HG02981 (cell line): ENCODE measurements around the gene DLGAP5.

Source experiments
- ATAC-seq: cut with Tn5 transposase; IDR thresholded peaks from one replicate; pipeline ENCODE4 v1.9.1; 2021; ENCODE audit warnings: mild to moderate bottlenecking, moderate library complexity; ENCODE audit not compliant: unreplicated experiment

The DLGAP5 gene

DNA sequence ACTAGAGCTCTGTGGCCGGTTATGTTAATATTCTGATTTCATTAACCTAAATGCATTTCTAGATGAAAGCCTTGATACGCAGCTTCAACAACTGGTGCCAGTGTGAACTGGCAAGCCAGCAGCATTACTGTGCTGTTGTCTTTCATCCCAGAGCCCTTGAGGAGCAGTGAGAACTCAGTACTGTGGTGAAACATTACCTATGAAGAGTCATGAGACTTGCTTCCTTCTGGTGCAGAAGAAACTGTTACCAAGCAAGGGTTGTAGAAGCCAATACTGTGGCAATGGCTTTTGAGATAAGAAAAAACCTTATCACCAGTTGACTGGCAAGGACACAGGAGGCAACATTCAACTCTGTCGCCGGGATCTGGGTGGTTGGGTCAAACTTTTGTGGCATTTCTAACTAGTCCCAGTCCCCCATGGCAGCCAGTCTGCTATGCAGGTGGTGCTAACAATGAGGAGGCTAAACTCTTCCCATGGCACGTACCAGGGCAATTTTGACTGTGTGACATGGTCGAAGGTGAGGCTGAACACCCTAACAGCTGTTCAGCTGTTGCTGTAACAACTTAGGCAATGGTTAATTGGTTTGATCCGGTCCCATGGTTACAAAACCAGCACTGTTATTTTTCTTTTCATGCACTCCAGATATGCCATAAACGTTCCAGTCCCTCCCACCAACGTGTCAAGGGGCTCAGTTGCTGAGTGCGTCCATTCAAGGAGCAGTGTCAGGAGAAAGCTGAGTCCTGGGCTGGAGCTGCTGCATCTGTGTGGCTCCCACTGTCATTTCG lies 74.9 kb downstream of the DLGAP5 start:
- no peak for ATAC-seq

DNA sequence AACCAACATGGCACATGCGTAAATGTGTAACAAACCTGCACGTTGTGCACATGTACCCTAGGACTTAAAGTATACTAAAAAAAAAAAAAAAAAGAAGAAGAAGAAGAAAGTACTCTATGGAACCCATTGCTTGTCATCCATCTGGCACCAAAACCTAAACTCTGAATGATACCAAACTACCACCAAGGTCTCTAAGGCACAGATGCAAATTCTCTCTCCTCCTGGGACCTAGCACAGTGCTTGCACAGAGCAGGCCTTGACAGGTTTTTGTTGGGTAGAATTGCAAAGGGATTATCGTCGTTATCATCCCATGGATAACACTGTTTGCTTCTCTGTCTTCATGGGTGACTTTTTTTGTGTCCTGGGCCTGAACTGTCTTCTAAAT lies 75.5 kb downstream of the DLGAP5 start:
- no peak for ATAC-seq

DNA sequence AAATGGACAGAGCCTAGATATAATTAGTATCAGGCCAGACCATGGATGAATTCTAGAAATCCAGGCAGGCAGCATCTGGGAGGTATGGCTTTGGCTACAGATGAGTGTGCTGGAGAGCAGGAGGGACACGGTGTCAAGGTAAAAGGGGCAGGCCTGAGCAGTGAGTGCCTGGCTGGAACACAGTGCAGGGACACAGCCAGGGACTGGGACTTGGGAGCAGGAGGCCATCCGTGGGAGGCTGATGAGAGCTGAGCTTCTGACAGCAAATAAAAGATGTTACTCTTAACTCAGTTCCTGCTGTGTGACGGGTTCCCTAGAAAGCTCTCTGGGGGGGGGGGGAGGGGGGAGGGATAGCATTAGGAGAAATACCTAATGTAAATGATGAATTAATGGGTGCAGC lies 75.9 kb downstream of the DLGAP5 start:
- no peak for ATAC-seq

DNA sequence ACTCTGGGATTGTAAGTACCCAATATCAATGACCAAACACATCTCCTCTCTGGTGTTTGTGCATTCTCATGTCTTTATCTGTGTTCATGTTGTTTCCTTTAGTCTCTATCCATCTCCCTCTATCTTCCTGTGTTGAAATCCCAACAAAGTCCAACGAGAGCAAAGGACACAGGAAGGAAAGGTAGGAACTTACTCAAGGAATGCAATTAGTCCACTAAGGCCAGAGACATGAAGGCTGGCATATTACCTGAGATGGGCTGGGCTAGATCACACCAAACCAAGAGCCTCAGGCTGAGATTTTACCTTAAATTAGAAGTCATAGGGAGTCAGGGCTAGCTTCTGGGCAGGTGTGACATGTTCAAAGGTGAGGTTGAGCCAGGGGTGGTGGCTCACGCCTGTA lies 76.7 kb downstream of the DLGAP5 start:
- ATAC-seq: no peak

DNA sequence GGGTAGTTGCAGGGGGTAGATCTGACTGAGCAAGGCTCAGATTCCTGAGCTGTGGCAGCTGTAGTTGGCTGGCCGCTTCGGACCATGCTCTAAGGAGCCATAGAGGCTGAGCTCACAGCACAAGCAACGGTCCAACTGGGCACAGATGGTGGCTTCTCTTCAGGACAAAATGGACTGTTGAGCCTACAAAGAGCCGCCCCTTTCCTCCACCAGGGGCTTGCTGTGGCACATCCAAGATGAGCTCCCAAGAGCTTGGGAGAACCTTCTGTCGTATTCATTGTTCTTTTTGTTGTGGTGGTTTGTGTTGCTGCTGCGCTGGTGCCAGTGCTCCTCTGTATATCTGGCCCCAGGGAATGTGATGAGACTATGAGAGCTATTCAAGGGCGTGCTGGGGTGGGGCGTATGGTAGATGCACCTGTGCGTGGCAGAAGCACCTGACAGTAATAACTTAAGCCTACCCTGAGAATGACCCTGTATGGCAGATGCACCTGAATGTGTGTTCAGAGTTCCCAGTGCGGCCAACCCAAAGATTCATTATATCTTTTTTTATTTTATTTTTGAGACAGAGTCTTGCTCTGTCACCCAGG lies 80.2 kb downstream of the DLGAP5 start:
- ATAC-seq: no peak

DNA sequence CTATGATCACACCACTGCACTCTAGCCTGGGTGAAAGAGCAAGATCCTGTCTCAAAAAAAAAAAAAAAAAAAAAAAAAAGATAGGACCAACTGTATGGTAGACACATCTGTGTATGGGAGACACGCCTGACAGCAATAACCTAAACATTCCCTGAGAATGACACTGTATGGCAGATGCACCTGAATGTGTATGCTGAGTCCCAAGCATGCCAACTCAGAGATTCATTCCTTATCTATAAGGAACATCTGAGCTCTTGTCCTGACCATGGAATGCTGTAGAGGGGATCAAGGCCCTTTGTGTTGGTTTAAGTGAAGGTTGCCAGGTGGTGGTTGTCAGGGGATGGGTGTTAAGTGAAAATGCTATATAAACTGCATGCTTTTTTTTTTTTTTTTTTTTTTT lies 81.5 kb downstream of the DLGAP5 start:
- no peak for ATAC-seq

DNA sequence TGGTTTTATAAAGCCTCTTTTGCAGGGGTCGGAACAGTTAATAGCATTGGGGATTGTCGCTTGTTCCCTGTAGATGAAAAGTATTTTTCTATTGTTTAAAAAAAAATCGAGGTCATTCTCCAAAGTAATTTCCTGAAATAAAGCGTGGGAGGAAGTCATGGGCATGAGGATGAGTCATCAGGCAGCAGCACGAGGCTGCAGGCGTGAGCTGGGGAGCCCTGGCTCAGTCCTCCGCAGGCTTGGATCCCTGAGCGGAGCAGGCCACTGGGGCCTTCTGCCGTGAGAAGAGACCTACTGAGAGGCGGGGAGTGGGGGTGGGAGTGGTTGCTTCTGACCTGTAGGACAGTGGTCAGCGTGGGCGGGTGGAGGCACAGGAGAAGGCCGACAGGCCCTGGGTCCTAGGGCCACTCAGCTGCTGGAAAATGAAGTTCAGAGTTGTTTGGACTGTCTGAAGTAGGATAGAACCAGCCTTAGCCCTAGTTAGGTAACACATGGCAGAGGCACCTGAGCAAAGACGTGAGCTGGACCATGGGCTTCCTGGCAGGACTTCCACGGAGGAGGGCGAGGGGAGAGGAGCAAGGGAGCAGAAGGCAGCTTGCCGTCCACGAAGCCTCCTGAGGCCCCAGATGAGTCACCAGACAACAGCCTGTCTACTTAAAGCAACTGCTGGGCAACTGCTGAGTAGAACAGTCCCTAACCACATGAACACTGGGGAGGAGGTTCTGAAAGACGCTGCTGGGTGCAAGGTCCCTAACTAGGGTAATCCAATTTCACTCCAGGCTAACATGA lies 83.4 kb downstream of the DLGAP5 start:
- peak; percentile 69 for ATAC-seq

DNA sequence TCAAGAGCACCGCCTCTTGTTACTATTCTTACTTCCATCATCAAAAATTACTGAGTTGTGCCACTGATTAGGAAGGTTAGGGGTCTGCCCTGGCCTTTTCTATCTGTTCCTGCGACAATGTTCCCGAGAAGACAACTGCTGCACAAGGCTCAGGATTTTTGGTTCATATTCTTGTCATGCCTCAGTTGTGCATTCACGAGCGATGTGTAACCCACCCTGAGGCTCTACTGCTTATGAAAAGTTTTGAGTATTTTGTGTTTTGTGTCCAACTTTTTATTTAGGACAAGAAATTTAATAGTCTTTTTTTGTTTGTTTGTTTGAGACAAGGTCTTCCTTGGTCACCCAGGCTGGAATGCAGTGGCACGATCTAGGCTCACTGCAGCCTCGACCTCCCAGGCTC lies 85.4 kb downstream of the DLGAP5 start:
- no peak for ATAC-seq

DNA sequence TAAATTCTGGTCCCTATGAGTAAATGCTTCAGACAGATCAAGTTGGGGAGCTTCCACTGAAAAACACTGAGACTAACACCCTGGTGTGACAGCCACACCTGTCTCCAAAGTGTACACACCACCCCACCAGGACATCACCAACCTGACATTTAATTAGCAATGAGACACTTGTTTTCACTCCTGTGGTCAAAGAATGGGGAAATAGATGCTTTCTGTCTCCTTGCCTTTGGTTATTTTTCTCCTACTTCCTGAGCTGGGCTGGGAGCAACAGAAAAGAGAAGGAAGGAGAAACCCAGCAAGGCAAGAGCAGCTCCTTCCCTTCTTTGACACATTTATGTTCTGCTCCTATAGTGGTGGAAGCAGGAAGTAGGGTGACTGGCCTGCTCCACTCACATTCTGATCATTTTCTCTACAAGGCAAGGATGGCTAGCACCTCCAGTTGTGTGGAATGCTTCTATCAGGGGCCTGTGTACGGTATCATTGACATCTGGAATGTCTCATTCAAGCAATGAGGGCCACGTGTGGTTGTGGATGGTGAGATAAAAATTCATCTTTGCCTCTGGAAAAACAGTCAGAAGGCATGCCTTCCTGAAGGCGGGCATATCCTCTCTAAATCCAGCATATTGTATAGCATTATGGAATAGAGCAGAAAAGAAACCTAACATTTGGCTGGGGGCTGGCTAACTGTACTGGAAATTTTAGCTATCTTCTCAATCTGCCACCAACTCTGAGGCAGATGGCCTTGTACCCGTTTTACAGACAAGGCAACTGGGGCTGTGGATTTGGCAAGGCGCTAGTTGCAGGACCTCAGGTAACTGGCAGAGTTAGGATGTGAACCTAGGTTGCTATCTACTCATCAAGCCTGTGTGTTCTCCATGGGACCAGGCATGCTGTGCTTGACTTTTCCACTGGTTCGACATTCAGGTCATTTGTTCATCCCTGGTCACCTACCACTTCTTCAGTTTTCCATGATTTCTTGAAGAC lies 87.1 kb downstream of the DLGAP5 start:
- ATAC-seq: no peak

DNA sequence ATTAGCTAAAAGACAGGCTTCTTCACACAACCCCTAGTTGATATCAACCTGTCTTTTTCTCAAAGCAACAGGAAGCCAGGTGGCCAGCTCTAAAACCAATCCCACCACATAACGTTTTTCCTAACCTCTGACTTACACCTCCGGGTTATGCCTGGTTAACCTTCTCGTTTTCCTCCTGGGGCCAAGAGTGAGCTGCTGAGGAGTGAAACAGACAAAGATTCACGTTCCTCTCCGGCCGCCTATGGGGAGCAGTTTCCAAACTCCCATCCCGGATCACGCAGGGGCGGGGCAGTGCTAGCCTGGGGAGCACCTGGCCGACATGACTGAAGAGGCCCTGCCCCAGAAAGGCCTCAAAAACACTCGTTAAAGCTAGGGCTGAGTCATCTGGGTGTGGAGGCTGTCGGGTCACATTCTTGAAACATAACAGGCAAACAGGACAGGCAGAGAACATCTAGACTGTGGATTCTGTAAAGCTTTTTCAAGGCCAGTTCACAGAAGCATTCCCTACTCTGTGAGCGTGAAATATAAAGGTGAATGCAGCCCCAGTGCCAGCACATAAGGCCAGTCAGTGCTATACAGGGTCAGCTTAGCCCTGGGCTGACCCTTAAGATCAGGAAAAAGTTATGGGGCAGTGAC lies 88.3 kb downstream of the DLGAP5 start:
- peak; percentile 31 for ATAC-seq

DNA sequence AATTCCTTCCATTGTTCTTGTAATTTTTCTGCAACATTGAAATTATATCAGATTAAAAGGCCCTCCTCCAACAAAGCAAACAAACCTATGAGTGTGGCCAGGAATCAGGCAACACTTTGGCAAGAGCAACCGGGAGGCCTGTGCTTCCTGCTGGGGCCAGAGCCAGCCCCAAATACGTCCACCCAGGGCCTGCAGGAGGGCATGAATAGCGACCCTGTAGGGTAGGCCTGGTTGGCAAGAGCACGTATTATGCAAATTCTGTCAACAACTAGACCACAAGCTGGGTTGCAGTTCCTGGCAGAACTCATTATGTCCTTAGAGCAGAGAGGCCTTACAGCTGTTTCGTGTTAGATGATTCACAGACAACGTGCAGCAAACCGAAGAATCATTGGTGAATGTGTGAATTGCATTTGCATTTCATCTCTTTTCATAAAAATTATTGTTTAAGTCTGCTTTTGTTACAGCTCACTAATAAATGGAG lies 89.2 kb downstream of the DLGAP5 start:
- peak; percentile 70 for ATAC-seq

DNA sequence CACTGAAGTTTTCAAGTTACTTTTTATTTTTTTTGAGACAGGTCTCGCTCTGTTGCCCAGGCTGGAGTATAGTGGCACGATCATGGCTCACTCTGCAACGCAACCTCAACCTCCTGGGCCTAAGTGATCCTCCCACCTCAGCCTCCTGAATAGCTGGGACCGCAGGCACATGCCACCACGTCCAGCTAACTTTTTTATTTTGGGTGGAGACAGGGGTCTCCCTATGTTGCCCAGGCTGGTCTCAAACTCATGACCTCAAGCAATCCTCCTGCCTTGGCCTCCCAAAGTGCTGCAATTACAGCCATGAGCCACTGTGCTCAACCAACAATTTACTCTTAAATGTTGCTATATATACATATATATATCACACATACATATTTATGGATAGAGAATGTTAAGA lies 89.7 kb downstream of the DLGAP5 start:
- ATAC-seq: no peak

DNA sequence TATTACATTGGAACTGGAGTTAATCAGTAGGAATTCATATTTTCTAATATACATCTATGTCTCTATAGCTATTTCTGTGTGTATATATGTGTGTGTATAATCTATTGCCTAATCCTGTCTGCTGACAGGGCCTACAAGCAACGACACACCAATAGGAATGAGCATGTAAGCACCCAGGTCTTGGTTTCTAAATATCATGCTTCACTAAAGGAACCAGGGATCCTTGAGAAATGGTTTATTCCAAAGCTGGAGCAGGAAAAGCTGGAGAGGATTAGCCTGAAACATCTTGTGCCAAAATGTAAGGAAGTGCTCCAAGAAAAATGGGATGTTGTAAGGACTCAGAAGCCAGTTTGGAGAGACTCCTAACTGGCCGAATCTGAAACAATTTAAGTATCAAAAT lies 91.6 kb downstream of the DLGAP5 start:
- ATAC-seq: no peak

DNA sequence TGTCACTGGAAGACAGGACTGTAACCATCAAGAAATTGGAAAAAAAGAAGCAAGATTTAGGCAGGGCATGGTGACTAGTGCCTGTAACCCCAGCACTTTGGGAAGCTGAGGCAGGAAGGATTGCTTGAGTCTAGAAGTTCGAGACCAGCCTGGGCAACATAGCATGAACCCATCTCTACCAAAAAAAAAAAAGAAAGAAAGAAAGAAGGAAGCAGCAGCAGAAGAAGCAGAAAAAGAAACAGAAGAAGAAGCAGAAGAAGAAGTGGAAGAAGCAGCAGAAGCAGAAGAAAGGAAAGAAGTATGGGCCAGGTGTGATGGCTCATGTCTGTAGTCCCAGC lies 92.9 kb downstream of the DLGAP5 start:
- no peak for ATAC-seq
